Tibial nerve (tissue), 4 donors: ENCODE measurements around the gene TMEM132C.

Experiments
- CTCF ChIP-seq, 5 experiments: fragments of 200-600 bp in 3 of 5; fragments of 450-650 bp in 2 of 5; sonication (generic) in 3 of 5; IDR thresholded peaks; one replicate each; pipeline ENCODE4 v1.5.1; 2016 to 2019; ENCODE audit warnings: antibody characterized with exemption in 5 of 5, mild to moderate bottlenecking in 3 of 5, moderate library complexity in 2 of 5
- EP300 ChIP-seq, 2 donors: sonication (generic); formaldehyde crosslinking; IDR thresholded peaks; one replicate each; pipeline ENCODE4 v1.6.1; 2017; ENCODE audit warnings: antibody characterized with exemption in 2 of 2, mild to moderate bottlenecking in 1 of 2
- POLR2A ChIP-seq, 2 donors: fragments of 450-650 bp; IDR thresholded peaks; one replicate each; pipeline ENCODE4 v1.6.1; 2017; ENCODE audit warnings: antibody characterized with exemption in 2 of 2, mild to moderate bottlenecking in 2 of 2, moderate library complexity in 2 of 2

GRCh38 chr12:128288896-128289295 lies 21.9 kb downstream of the TMEM132C start:
- no peak for TF ChIP-seq POLR2A (IDR thresholded peaks at IDR 0.05)
- TF ChIP-seq CTCF (IDR thresholded peaks at IDR 0.05), result no peak
- TF ChIP-seq EP300 (IDR thresholded peaks at IDR 0.05), result no peak
